Mucosa of descending colon (tissue), 3 donors: ENCODE measurements around the gene MS4A2. TPM values are rescaled to one million over a fixed set of nuclear protein-coding genes. Genes with fewer than 3 reads are reported as not detected.
"Not testable (repeated sequence)": the region's sequence is repeated elsewhere in the genome, so short reads cannot be mapped to it uniquely, and the experiment has no call there.

Experiments
- ATAC-seq: fragments of 200-7000 bp; cut with Tn5 transposase; one replicate; pipeline ENCODE4 v1.9.1; 2020; ENCODE audit warnings: mild to moderate bottlenecking, moderate library complexity
- DNase-seq, 3 donors: peaks; one replicate each; pipeline ENCODE4 v3.0.0-alpha.2; 2020
- H3K36me3 ChIP-seq: fragments of 200-600 bp; one replicate; pipeline ENCODE4 v1.8.0; 2021; ENCODE audit warnings: low read depth, mild to moderate bottlenecking
- H3K4me1 ChIP-seq: fragments of 200-600 bp; one replicate; pipeline ENCODE4 v1.8.0; 2021; ENCODE audit warnings: low read depth, mild to moderate bottlenecking
- H3K4me3 ChIP-seq: fragments of 200-600 bp; one replicate; pipeline ENCODE4 v1.8.0; 2021; ENCODE audit warnings: mild to moderate bottlenecking
- H3K9me3 ChIP-seq: fragments of 200-600 bp; one replicate; pipeline ENCODE4 v1.8.0; 2021; ENCODE audit warnings: mild to moderate bottlenecking
- CTCF ChIP-seq: fragments of 200-600 bp; IDR thresholded peaks from one replicate; pipeline ENCODE4 v1.8.0; 2022; ENCODE audit warnings: antibody characterized with exemption, mild to moderate bottlenecking
- intact Hi-C, 2 donors: fragments of 100-400 bp; cut with DNase I in 1 of 2; cut with micrococcal nuclease in 1 of 2; formaldehyde crosslinking; loops; one replicate each; pipeline versions ENCODE4 v1.11.0 to v1.11.1; 2022; cut with DNase I, micrococcal nuclease
- long read RNA-seq, 2 donors: library from polyadenylated mRNA; unstranded; transcript quantifications; one replicate each; pipeline ENCODE4 v2.0.0, GENCODE V29; 2019 to 2021
- total RNA-seq, 3 donors: library from RNA; stranded (reverse); fragmentation: NEBNext Ultra II Directional in 2 of 3; extraction: Animal tissue kit (Norgen Biotek cat#: 25700) in 2 of 3; gene quantifications; one replicate each; pipeline versions ENCODE4 v1.2.1 to v1.2.4, GENCODE V29; 2021 to 2023
- donor health status: DM: no; HTN: no; CAD: no; lungs with moderate emphysema.
- donor health status: DM: no; HTN: no; CAD: no.
- donor health status: DM: no; HTN: yes; CAD: no.

Gene MS4A2
- 1 to 10 TPM in 2 of 3 donors, under 1 TPM in 1; 0.90 to 4.1 (median 3.5) TPM for total RNA-seq
- long read RNA-seq, donor 1, partial matches to known transcripts, result 0 of 2 reads
- long read RNA-seq, donor 1, other reads (novel, unspliced or antisense), result 1 of 2 reads
- long read RNA-seq, donor 2, result 0 reads

- Histone ChIP-seq H3K4me1 (no peaks in the 10 kb centered on the region), H3K4me3 (no peak within 1 kb of the TSS), H3K9me3 (no peaks in the 10 kb centered on the region), H3K36me3 (no peaks in the 10 kb centered on the region)
- no peak for TF ChIP-seq CTCF
- DNase-seq, result no peak
- intact Hi-C loops, result no loop called here
- no peak for ATAC-seq
Observed at GRCh38 chr11:60088364-60088763, at the start of gene MS4A2. MS4A2 (plus strand) TSS chr11:60088664; CDS start chr11:60088766, 102 bp downstream.

GRCh38 chr11:60040109-60040508 is 48.4 kb upstream of the MS4A2 start, which contains the start of gene OOSP2:
OOSP2 (plus strand) TSS chr11:60040409; CDS start chr11:60040460, 51 bp downstream.
- no peak for TF ChIP-seq CTCF
- ATAC-seq, result no peak
- no peaks in the 10 kb centered on the region for H3K9me3 ChIP-seq
- no peaks in the 10 kb centered on the region for H3K4me1 ChIP-seq
- DNase-seq, result no peak
- H3K4me3 ChIP-seq, result no peak within 1 kb of the TSS
- intact Hi-C loops, result no loop called here
- no peaks in the 10 kb centered on the region for H3K36me3 ChIP-seq

- H3K9me3 ChIP-seq, H3K4me3 ChIP-seq, intact Hi-C loops, H3K36me3 ChIP-seq, DNase-seq, ATAC-seq, H3K4me1 ChIP-seq: not testable (repeated sequence)
Observed at GRCh38 chr11:60050422-60050821, 38.0 kb upstream of the MS4A2 start.

GRCh38 chr11:60050839-60051238 is 37.6 kb upstream of the MS4A2 start:
- DNase-seq, H3K36me3 ChIP-seq, H3K4me3 ChIP-seq, H3K9me3 ChIP-seq, H3K4me1 ChIP-seq, ATAC-seq, intact Hi-C loops: not testable (repeated sequence)

GRCh38 chr11:60056349-60056969 is 32.0 kb upstream of the MS4A2 start, which contains the start of gene MS4A3:
MS4A3 (plus strand) TSS chr11:60056665; CDS start chr11:60061161, 4,496 bp downstream.
- TF ChIP-seq CTCF, result no peak
- no peaks in the 10 kb centered on the region for H3K9me3 ChIP-seq
- no peaks in the 10 kb centered on the region for H3K36me3 ChIP-seq
- no peak within 1 kb of the TSS for H3K4me3 ChIP-seq
- no peaks in the 10 kb centered on the region for H3K4me1 ChIP-seq
- ATAC-seq (no peak), DNase-seq (no peak)
- intact Hi-C loops, result no loop called here

- ATAC-seq, result no peak
- TF ChIP-seq CTCF, result no peak
- Histone ChIP-seq H3K9me3 (no peaks in the 10 kb centered on the region), H3K36me3 (no peaks in the 10 kb centered on the region), H3K4me1 (no peaks in the 10 kb centered on the region), H3K4me3 (no peak overlapping the region)
- DNase-seq, result no peak
- intact Hi-C loops, result no loop called here
Observed at GRCh38 chr11:60059052-60059451, 29.4 kb upstream of the MS4A2 start.
